GM18858 (cell line): Measurements from ENCODE around the gene SUGCT.
A peak's percentile ranks its signal among the peaks of the same experiment; 100 is the strongest.
"Not testable (repeated sequence)": the region's sequence is repeated elsewhere in the genome, so short reads cannot be mapped to it uniquely, and the experiment has no call there.

Source experiments
- ATAC-seq: cut with Tn5 transposase; IDR thresholded peaks from one replicate; pipeline ENCODE4 v1.9.1; 2021; ENCODE audit not compliant: unreplicated experiment

SUGCT gene

DNA sequence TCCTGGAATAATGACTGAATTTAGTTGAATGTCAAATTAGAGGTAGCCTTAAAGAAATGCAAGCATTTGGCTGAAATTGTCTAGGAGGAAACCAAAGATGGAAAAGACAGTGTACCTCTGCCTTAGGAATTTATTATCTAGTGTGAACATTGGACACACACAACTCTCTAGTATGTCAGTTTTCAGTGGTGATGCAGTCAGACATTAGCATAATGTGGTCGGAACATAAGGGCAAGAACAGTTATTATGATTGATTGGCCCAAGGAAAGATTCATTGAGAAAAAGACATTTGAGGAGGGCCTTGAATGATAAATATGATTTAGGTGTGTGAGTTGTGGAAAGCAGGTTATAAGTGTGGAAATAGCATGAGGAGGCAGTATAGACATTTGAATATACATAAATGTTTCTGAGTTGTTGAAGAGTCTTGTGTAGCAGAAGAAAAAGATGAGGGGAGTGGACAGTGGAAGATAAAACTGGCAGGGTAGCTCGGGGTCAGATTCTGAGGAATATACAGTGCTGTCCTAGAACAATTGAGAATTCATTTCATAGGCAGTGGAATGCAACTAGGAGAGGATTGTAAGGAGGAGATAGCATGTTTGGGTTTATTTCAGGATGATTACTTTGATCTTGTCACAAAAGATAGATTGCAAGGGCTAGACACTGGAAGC is 414.7 kb downstream of the SUGCT start:
- no peak for ATAC-seq

DNA sequence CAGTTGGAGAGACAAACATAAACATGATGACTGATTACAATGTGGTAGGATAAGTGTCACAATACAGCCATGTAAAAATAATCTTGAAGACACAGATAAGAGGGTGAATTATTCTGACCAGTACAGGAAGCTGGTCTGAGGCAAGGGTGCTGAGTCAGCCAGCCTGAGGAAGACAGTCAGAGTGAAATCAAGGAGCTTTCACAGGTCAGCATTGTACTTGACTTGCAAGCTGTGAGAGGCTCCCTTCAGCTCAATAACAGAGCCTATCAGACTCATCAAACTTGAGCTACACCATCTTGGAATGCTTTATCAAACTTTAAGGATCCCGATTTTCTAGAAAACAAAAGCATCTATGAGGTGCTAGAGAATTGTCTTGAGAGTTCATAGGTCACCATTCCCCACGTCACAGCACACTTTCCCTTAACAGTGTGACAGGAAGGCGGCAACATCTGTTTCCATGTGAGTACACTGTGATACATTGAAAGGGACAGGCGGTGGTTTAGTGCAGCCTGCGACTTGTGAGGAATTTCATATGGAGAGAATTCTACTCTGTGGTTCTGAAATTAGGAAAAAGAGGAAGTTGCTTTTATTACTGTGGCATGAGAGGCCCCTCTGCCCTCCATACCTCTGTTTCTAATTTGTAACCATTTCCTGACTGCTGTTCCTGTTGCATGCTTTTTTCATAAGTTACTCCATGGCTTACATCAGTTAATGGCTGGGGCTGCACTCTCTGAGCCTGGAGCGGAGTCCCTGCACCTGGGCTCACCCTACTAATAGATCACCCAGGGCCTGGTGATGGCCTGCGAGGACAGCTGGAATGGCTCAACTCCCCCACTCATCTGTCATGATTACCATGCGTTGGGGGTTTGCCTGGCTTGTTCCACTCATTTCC is 417.1 kb downstream of the SUGCT start:
- peak; percentile 82 for ATAC-seq

DNA sequence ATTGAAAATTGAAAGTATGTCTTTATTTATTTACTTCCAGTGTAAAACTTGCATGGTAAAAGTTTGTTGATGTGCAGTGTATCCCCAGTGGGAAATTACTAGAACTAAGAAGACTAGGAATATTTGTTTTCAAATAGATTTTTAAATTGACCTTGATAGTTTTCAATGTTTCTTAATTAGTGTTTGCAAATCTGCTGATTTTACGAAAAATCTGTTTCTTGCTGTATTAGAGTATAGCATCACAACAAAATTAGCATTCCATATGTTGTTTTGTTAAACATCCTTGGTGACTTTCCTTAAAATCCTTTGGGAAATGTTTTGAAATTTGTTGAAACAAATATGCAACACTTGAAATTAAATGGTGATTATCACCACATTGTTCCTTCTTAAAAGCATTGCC is 425.9 kb downstream of the SUGCT start:
- ATAC-seq = no peak

DNA sequence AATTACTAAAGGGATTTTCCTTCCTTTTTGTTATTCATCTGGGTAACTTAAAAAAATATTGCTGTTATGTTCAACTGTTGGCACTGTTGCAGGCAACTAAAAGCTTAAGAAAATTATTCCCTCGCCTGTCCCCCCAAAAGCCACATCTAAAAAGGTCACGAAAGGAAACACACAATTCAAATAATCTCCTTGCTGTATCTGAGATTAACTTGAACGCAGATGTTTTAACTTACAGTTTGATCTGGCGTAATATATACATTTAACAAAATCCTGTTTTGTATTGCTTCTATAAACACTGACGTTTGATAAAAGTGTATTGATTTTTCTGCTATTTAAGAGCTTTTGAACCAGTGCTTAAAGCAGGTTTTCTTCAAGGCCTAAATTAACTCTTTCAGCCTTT is 432.1 kb downstream of the SUGCT start:
- no peak for ATAC-seq

DNA sequence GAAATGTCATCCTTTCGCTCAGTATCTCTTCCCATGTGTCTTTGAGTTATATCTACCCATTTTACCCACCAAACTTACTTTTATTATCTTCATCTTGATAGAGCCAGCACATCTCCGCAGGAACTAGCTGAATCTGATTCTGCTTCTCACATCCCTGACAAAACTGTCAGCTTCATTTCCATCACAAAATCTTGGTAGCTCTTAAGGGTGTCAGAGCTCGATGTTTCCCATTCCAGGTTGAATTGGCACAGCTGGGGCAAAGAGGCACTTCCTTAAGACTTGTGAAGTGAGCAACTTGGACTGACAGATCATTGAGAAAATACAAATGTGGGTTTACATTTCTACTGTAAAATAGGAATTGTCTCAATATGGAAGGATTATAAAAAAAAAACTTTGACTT is 434.5 kb downstream of the SUGCT start:
- no peak for ATAC-seq

DNA sequence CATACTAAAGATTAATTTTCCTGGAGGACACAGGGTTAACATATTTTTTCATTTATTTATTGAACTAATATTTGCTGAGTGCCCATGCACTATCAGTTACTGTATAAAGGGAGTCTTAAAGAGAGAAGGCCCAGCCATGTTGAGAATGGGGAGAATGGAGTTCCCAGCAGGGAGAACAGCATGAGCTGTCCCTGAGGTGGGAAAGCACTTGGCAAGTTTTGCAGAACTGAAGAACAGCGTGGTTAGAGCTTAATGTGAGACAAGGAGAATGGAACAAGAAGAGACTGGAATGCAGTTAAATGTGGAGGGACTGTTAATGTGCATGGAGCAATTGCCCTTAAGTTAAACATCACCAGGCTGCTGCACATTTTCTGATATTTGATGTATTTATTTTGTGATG is 435.4 kb downstream of the SUGCT start:
- ATAC-seq = no peak

DNA sequence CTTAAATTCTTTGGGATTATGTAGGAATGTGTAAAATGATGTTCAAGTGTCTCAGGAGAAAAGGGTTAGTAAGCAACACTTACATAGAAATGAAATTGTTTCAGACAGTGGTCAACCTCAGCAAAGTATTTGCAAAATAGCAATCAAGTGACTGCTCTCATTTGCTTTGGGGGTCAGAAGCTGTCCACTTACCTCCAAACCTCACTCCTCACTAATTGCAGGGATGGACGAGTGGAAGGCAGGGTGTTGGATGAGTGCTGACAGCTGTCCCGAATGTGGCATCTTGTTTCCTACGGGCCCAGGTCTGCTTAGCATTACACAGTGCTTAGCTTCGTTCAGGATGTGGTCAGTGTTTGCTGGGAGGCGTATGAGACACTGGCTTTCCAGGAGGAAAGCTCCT is 437.0 kb downstream of the SUGCT start:
- no peak for ATAC-seq

DNA sequence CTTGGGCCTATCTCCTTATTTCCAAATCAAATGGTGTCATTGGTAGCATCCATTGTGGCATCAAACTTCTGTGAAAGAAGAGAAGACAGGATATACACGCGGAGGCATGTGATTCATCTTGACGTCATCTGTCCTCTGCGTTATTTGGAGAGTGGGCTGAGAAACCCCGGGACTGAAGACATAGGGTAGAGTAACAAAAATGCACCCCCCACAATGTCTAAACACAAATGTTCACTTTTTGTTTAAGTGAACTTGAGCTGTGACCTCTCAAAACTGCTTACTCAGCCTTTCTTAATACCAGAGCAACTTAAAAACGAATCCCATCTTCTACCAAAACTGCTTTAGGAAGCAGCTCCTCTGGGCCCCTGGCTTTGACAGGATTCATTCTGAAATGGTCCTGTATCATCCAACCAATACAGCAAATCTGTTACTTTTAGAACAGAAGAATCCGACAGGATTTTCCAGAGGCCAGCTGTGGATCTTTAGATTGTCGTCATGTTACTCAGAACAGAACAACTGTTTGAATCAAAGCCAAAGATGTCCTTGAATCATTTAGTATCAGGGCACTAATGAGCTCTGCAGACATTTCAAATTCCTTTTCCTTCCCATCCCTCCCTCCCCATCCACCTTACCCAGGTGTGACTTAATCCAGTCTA is 438.1 kb downstream of the SUGCT start:
- no peak for ATAC-seq

DNA sequence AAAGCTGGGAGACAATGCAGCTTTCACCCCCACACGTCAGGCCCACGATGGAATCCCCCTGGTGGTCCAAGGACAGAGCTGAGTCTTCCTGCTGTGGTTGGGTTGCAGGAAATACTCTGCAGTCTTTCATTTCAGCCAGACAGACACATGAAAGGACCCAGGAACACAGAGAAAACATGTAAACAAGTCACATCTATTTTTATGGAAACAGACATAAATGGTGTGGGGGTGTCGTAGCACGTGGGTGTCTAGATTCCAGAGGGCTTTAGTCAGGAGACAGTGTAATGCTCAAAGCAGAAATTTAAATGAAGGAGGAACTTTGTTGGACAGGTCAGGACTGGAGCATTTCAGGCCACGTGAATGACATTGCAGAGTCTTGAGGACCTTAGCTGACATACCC is 444.6 kb downstream of the SUGCT start:
- ATAC-seq = no peak

DNA sequence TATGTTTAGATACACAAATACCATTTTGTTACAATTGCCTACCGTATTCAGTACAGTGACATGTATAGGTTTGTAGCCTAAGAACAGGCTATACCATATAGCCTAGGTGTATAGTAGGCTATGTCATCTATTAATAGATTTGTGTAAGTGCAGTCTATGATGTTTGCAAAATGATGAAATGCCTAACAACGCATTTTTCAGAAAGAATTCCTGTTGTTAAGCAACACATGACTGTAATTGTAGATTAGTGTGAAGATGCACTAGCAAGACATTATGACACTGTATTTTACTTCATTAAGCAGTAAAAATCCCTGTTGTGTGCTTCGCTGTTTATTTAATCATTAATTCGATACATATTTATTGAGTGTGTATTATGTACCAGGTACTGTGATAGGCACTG is 446.0 kb downstream of the SUGCT start:
- ATAC-seq = no peak

DNA sequence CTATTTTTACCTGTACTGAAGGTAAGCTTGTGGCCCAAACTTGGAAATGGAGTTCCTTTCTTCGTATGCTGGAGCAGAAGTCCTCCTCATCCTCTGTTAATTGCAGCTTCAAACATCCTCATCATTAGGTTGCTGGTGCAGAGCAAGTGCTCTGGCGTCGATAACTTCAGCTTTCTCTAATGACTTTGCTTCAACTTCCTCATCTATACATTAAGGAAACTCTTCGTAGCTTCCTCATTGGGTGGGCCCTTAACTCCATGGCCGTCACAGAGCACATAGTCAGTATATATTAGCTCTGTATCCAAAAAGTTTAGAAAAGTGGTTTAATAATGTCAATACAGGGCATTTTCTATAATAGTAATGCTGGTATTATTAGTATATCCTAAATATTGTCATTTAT is 447.7 kb downstream of the SUGCT start:
- ATAC-seq = no peak

DNA sequence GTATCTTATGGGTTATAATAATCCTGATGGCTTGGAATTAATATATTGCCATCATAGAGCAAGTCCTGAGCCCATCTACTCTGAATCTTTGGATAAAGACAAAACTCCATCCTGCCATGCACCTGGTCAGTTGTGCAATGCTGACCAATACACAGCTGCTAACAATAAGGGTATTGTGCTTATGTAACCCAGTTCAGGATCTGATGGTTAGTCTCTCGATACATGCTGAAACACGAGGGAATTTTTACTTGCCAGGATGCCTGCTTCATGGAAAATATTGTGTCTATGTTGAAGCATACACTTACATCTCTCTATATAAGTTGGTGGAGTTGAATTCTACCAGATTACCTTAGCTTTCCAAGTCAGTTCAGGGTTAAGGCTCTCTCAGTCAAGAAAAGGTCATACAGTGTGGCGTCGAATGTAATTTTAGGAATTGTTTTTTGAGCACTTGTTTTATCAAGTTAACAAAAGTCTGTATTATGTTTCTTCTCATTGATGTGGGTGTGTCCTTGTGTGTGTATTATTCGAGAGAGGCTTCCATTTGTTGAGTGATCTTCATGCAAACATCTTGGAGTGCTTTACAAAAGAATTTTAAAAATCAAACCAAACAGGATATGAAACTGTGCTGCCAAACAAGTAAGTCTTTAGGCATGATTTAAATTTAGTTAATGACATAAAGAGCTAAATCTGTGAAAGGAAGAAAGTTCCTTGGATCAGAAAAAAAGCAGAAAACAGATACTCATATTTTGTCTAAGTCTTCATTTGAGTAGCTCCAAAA is 449.1 kb downstream of the SUGCT start:
- ATAC-seq = no peak

DNA sequence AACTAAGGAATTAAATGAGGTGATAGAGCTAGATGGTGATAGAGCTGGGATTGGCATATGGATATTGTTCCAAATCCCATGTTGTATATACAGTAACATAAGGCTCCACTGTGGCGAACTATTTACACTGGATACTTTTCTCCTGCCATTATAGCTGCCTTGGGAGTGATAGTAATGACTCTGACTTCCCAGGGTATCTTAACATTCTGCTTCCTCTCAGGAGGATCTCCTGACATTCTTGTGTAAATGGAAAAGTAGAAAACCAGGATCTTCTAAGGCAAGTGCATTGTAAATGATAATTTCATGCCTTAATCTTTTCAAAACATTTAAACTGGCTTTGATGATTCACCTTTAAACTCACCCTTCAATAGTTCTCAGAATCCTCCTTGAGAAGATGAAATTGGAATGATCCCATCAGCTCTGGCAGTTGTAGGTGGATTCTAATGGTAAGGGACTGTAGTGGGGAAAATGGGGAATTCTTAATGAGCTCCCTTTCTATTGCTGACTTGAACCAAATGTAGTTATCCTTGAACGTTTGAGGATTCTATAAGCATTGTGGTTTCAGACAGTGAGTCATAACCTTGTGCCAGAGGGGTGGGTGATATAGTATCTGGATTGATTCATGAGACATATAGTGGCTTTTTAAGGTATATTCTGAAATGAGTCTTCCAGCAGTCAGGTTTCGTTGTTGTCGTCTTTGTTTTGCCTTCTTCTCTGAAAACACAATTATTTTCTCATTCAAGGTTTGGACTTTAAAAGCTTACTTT is 450.0 kb downstream of the SUGCT start:
- ATAC-seq = no peak

DNA sequence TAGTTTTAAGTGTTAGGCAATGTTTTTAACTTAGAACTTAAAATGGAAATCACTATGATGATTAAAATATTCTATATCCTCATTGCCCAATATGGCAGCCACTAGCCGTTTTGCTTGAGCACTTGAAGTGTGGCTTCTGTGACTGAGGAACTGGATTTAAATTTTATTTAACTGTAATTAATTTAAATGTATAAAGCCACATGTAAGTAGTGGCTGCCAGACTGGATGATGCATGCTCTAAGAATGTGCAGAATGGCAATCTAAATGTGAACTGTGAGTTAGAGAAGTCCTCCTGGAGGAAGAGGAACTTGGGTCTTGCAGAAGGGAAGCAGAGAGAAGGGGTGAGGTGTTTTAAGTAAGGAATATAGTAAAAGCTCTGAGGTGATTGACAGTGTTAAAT is 451.4 kb downstream of the SUGCT start:
- no peak for ATAC-seq

DNA sequence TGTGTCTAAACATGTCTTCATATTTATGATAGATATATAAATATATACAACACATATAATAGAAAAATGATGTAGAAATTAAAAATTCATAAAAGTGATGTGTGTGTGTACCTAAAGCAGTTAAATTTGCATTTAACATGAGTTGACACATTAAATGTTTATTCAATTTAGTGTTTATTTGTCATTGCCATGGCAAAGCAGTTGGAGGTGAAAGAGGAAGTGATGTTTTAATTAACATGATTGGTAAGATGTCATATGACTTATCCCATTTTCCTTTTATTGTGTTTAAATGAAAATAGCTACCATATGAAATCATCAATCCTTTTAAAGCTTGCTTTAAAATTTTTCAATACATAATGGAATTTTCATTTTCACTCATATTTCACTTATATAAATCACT is 452.6 kb downstream of the SUGCT start:
- no peak for ATAC-seq

DNA sequence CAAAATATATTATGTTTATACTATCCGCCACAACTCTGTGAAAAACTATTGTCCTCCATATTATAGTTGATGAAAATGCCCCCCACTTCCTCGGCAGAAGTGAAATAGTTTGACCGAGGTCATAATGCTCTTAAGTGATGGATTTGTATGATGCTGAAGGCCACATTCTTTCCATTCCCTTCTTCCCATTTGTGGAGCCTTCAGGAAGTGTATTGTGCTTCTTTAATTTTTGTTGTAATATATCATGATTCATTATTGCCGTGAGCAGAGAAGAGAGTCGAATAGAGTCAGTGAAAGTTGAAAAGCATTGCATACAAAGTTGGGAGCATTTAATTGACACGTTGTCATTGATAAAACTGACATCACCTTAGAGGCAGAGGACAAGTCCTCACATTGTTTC is 460.3 kb downstream of the SUGCT start:
- no peak for ATAC-seq

DNA sequence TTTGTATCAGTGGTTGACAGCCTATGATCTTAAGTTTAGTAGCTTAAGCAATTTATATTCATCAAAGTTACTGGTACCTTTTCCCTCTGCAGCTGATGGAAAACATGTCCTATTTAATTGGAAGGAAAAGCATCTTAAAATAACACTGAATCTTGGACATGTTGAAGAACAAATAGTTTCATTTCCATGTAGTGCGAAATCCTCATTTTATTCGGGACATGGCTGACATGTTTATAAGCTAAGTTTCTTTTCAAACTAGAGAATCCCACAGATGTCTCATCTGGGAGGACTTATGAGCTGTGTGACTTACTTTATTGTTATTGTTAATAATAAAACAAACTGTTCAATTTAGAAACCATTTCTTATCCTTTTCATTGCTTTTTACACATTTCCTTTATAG is 461.0 kb downstream of the SUGCT start:
- ATAC-seq = no peak

DNA sequence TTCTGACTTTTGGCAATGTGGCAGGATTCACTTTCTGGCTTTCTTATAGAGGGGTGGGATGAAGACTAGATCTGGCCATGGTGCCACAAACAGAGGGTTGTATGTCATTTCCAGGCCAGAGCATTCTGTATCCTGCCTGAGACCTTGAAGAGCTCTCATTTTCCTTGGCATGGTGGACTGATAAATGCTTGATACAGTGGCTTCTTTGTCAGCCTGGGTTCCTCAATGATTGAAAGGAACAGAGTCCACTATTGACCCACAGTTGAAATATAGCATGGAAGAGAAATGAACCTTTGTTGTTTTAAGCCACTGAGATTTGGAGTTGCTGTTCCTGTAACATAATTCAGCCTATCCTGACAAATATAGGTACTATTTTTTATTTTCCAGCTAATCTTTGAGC is 462.7 kb downstream of the SUGCT start:
- ATAC-seq = no peak

DNA sequence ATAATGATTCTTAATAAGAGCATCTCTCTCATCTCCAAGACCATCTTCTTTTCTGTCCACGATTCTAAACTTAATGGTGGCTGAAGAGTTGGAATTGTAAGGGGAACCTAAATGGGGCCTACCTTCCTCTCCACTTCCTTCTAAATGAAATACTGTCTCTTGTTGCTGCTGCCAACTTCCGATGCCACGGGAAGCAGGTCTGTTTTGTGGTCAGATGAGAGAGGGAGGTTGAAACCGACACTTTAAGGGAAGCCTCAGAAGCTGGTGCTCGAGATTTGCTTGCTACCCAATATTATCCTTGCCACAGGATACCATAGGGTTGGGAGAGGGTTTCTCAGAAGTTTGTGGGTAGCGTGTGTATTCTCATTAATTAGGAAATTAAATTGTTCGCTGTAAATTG is 464.1 kb downstream of the SUGCT start:
- no peak for ATAC-seq

DNA sequence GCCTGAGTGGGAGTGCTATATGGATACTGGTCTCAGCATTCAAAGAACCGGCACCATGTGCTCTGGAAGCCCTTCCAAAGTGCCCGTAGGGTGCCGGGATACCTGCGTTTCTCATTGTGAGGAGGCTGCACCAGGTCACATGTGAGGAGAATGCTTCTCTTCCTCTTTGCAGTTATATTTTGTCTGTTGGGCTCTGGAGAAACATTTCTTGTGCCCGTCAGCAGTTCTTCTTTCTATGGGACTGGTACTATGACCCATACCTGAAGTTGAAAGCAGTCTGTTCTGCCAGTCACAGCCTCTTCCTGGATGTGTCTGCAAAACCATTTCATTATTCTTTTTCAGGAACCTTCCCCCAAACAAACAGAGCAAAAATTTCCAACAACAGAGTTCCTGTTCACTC is 465.0 kb downstream of the SUGCT start:
- ATAC-seq = no peak

DNA sequence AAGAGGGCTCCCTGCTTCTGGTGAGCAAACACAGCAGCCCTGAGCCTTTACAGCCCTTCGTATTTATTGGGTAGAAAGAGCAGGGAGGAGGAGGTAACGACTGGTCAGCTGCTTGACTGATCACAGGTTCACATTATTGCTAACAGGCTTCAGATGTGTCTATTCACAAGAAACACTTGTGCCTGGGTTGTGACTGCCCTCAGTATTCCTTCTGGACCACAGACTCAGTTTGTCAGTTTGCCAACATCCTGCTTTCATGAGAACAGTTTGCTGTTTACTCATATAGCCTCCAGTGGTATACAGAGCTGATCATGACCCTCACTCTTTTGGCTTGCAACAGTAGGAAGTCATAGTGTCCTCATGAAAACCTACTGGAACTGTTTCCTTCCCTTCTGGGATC is 467.5 kb downstream of the SUGCT start:
- ATAC-seq = not testable (repeated sequence)
